Brain microvascular endothelial cell (primary cell): Measurements from ENCODE around the gene LAMP1.
A peak's percentile ranks its signal among the peaks of the same experiment; 100 is the strongest.

Source experiments
- DNase-seq: peaks from one replicate; pipeline ENCODE4 v3.0.0-alpha.2; 2020
- H3K27ac ChIP-seq: fragments of 250-450 bp; sonication (Bioruptor Pico); 2 replicates; pipeline ENCODE4 v1.5.1; 2020; ENCODE audit warnings: mild to moderate bottlenecking, moderate library complexity
- H3K27me3 ChIP-seq: fragments of 250-450 bp; sonication (Bioruptor Pico); replicated peaks from 2 replicates; pipeline ENCODE4 v1.5.1; 2020; ENCODE audit warnings: mild to moderate bottlenecking
- H3K36me3 ChIP-seq: fragments of 250-450 bp; sonication (Bioruptor Pico); replicated peaks from 2 replicates; pipeline ENCODE4 v1.5.1; 2020; ENCODE audit warnings: mild to moderate bottlenecking
- H3K4me3 ChIP-seq: 2 replicates; pipeline ENCODE4 v1.5.1; 2011; ENCODE audit warnings: low read depth, mild to moderate bottlenecking, control low read depth, low read length, moderate library complexity
- CTCF ChIP-seq: IDR thresholded peaks from 2 replicates; pipeline ENCODE4 v1.5.1; 2011; ENCODE audit warnings: low read depth, mild to moderate bottlenecking, moderate library complexity, low read length, control low read depth, inconsistent platforms; ENCODE audit errors: missing control alignments
- in situ Hi-C: cut with HindIII; loops from 2 replicates; pipeline ENCODE4 v1.10.0; 2017; ENCODE audit warnings: low sequenced_read_pairs, low pct_ligation_motif_present

LAMP1 gene

GRCh38 chr13:113348591-113348990 is 51.6 kb downstream of the LAMP1 start:
- no peaks in the 10 kb centered on the region for H3K36me3 ChIP-seq
- in situ Hi-C loops, result no loop called here

GRCh38 chr13:113349050-113349449 is 52.0 kb downstream of the LAMP1 start:
- no peak for TF ChIP-seq CTCF
- Histone ChIP-seq H3K27me3 (no peaks in the 10 kb centered on the region), H3K36me3 (no peaks in the 10 kb centered on the region), H3K4me3 (no peak overlapping the region), H3K27ac (no peak overlapping the region)
- no peak for DNase-seq
- in situ Hi-C loops, result no loop called here

More at GRCh38 chr13:113348591-113348990, 51.6 kb downstream of the LAMP1 start:
- no peaks in the 10 kb centered on the region for H3K27me3 ChIP-seq
- H3K4me3 ChIP-seq, result no peak overlapping the region
- H3K27ac ChIP-seq, result no peak overlapping the region
- DNase-seq, result no peak
- TF ChIP-seq CTCF, result no peak

GRCh38 chr13:113349491-113349890 is 52.5 kb downstream of the LAMP1 start:
- no peak for DNase-seq
- in situ Hi-C loops, result no loop called here
- H3K4me3 ChIP-seq, result no peak overlapping the region

GRCh38 chr13:113350065-113350937 is 53.3 kb downstream of the LAMP1 start:
- DNase-seq, result no peak
- in situ Hi-C loops, result no loop called here

More at GRCh38 chr13:113349491-113349890, 52.5 kb downstream of the LAMP1 start:
- Histone ChIP-seq H3K27ac (no peak overlapping the region), H3K27me3 (no peaks in the 10 kb centered on the region), H3K36me3 (no peaks in the 10 kb centered on the region)
- no peak for TF ChIP-seq CTCF

GRCh38 chr13:113350938-113351335 is 53.9 kb downstream of the LAMP1 start:
- Histone ChIP-seq H3K27ac (no peak overlapping the region), H3K36me3 (no peaks in the 10 kb centered on the region), H3K4me3 (no peak overlapping the region), H3K27me3 (no peaks in the 10 kb centered on the region)
- in situ Hi-C loops, result no loop called here
- no peak for TF ChIP-seq CTCF
- no peak for DNase-seq

More at GRCh38 chr13:113350065-113350937, 53.3 kb downstream of the LAMP1 start:
- H3K27me3 ChIP-seq, result no peaks in the 10 kb centered on the region
- peak; percentile 13 for TF ChIP-seq CTCF
- no peaks in the 10 kb centered on the region for H3K36me3 ChIP-seq
- no peak overlapping the region for H3K4me3 ChIP-seq
- H3K27ac ChIP-seq, result no peak overlapping the region

GRCh38 chr13:113351514-113352026 is 54.5 kb downstream of the LAMP1 start:
- no peak for TF ChIP-seq CTCF
- Histone ChIP-seq H3K27me3 (no peaks in the 10 kb centered on the region), H3K36me3 (no peaks in the 10 kb centered on the region), H3K4me3 (no peak overlapping the region), H3K27ac (no peak overlapping the region)
- in situ Hi-C loops, result no loop called here
- no peak for DNase-seq
